Raji (cell line): Measurements from ENCODE around the gene ATP11A.

Source experiments
- POLR2A ChIP-seq: IDR thresholded peaks from 2 replicates; pipeline ENCODE4 v1.6.1; 2011; ENCODE audit warnings: low read depth, low read length, control low read depth; ENCODE audit not compliant: insufficient read depth

ATP11A gene

GRCh38 chr13:112784811-112785482 is 95.1 kb downstream of the ATP11A start:
- no peak for TF ChIP-seq POLR2A

DNA sequence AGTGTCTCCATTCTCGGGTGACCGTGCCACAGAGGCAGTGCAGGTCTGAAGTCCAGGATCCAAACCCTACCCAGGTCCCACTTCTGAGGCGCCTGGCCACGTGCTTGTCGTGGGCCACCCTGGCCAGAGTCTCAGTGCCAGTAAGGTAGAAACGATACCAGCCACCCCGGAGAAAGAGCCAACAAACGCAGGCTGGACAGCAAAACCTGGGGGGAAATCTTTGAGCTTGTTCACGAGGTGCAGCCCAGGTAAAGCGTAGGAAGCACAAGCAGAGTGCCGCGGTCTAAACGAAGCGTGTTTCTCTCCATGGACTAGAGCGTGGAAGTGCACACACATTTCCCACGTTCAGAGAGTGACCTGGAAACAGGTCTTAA is 95.6 kb downstream of the ATP11A start:
- TF ChIP-seq POLR2A, result no peak

GRCh38 chr13:112790735-112791641 is 101.2 kb downstream of the ATP11A start:
- TF ChIP-seq POLR2A, result no peak

GRCh38 chr13:112791663-112792440 is 102.0 kb downstream of the ATP11A start:
- TF ChIP-seq POLR2A, result no peak

- TF ChIP-seq POLR2A, result no peak
Measured at GRCh38 chr13:112792511-112792910, 102.7 kb downstream of the ATP11A start.

DNA sequence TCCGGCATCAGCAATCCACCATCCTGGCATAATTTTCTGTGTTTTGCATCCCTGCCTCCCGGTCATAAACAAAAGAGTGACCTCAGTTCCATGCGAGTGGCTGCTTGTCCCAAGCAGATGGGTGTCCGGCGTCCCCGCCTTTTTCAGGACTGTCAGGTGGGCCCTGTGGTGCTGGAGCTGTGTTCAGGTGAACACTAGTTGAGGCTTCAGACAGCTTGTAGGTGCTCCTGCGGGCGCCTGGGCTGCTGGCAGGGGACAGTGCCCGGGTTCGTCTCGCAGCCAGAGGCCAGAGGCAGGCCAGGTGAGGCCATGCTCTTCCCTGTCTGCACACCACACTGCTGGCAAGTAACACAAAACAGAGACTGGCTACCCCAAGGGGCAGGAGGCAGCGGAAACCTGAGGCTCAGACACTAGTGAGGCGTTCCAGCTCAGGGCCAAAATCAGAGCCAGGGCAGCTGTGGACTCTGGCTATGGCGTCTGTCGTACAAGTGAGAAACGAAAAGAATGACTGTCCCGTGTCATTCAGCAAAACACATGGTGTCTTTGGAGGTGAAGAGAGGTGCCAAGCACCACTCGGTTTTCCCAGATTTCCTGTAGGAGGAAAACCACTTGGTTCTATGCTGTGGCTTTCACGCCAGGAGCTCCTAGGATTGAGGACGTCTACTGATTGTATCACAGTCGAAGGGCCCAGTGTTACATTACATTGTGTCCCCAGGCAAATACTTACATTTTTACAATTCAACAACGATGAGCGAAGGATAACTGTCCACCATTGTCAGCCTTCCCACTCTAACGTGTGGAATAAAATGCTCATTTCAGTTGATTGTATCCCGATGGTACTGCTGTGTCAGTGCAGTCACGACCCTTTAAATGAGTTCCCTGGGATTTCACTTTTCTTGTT is 104.0 kb downstream of the ATP11A start:
- no peak for TF ChIP-seq POLR2A

DNA sequence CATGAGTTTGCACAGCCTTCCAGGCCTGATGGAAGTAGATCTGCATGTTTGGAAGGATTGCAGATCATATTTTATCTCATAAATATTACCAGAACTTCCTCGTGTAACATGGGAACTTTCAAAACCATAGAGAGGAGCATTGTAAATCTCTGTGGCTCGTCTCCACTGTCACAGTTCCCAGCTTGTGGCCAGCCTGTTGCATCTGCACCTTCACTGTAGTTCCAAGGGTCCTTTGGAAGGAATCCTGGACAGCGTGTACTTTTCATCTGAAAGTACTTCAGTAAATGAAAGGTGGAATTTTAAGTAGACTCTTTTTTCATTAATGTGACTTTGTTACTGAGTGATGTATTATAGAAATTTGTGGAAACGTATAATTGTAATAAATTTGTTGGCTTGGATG is 105.4 kb downstream of the ATP11A start:
- no peak for TF ChIP-seq POLR2A

DNA sequence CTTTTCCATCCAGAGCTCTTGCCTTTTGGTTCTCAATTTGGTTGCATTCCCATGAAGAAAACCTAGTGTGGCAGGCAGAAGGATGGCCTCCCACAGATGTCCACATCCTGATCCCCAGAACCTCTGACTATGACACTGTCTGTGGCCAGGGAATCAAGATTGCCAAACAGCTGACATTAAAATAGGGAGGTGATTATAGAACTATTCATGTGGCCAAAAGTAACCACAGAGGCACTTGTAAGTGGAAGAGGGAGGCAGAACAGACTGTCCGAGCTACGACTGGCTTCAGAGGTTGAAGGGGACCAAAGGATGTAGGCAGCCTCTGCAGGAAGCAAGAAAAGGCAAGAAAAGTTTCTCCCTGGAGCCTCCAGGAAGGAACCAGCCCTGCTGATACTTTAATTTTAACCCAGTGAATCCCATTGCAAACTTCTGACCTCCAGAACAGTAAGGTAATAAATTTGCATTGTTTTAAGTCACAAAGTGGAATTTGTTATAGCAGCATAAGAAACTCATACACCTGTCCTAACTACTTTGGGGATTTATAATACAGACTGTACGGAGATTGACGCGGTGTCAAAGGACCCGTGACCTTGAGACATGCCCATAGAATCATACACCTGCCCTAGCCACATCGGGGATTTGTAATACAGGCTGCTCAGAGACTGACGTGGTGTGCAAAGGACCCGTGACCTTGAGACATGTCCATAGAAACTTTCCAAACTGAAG is 106.5 kb downstream of the ATP11A start:
- no peak for TF ChIP-seq POLR2A

DNA sequence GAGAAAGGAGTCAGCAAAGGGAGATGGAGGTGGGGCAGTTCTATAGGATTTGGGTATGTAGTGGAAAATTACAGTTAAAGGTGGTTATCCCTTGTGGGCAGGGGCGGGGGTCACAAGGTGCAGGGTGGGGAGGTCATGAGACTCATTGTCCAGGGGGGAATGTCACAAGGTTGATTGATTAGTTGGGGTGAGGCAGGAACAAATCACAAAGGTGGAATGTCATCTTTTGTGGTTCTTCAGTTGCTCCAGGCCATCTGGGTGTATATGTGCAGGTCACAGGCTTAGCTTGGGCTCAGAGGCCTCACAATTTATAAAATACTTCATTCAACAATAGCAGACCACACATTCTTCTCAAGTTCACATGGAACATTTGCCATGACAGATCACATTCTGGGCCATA is 109.6 kb downstream of the ATP11A start:
- no peak for TF ChIP-seq POLR2A

DNA sequence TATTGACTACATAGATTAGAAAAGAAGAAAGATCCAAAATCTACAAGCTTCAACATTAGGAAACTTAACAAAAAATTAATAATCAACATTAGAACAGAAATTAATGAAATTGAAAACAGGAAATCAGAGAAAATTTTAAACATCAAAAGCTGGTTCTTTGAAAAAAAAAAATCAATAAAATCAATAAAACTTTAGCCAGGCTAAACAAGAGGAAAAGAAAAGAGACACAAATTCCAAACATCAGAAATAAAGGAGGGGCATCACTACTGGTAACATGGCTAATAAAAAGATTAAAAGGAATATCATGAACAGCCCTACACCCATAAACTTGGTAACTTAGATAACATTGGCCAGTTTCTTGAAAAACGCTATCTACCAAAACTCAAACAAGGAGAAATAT is 110.2 kb downstream of the ATP11A start:
- TF ChIP-seq POLR2A, result no peak

DNA sequence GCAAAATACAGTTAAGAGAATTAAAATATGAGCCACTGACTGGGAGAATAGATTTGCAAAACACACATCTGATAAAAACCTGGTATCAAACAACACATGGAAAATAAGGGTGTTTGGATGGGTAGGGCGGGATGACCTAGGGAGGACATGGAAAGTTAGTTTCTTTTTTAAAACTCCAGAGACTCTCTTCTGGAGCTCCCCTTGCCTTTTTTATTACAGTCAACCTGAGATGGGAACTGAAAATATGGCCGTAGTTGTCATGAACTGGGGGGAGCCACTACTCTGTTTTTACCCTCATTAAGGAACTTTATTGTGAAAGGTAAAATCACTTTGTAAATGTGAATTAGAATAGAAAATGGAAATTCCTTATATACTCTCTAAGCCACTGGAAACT is 113.0 kb downstream of the ATP11A start:
- no peak for TF ChIP-seq POLR2A

DNA sequence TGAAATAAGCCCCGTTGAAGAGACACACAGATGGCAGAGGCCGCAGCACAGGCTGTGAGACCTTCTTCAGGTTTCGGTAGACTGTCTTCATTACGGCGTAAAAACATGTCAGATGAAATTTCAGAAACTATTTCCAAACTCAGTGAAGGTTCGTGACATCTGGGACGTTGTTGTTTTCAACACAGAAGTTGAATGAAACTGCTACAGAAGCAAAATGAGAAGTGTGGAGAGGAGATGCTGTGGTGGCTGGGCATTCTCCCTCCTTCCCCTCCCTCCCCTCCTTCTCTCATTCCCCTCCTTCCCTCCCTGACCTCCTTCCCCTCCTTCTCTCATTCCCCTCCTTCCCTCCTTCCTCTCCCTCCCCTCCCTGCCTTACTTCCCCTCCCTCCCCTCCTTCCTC is 113.6 kb downstream of the ATP11A start:
- TF ChIP-seq POLR2A, result no peak

- TF ChIP-seq POLR2A, result no peak
Measured at GRCh38 chr13:112804374-112804773, 114.5 kb downstream of the ATP11A start.
